HG03196 (cell line): Measurements from ENCODE around the gene RNMT.
"Not testable (repeated sequence)": the region's sequence is repeated elsewhere in the genome, so short reads cannot be mapped to it uniquely, and the experiment has no call there.

ENCODE experiments used
- ATAC-seq: cut with Tn5 transposase; IDR thresholded peaks from one replicate; pipeline ENCODE4 v1.9.1; 2021; ENCODE audit not compliant: unreplicated experiment

Gene RNMT

DNA sequence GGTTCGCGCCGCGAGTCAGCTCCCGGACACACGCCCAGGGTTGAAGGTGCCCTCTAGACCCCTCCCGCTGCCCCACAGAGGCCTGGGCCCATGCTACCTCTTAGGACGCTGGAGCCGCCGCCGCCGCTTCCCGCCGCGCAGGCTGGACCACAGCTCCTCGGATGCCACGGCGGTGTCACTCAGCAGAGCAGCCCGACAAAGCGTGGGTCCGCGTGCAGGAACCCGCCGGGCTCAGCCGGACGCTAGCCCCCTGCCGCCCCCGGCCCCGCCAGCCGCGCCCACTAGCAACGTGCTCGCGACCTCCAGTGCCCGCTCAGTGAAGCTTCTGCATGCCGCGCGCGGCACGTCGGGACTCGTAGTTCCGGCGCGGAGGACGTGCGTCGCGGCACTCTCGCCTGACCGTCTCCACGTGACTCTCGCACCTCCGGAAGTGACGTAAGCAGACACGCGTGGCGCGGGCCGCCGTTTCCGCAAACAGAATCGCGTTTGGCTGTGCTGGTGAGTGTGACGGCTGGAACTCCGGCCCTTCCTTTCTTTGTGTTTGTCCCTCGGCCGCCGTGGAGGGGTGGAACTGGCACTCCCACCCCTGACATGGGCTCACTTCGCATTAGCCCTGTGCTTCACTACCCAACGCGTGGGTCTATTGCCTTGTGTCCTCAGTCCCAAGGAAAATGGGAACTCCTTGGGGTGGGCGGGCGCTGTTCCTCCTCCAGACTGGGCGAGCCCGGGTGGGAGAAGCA lies at the start of gene RNMT, which contains the start of gene FAM210A:
RNMT (plus strand) TSS at position 442 of the 740 bp plus-strand sequence. CDS start 4,845 bp downstream, outside the sequence.
FAM210A (minus strand) TSS at position 327 of the 740 bp plus-strand sequence. CDS start 44,481 bp downstream, outside the sequence.
- peak; percentile 95 for ATAC-seq

GRCh38 chr18:13677350-13677749 lies 49.1 kb upstream of the RNMT start:
- ATAC-seq: not testable (repeated sequence)

DNA sequence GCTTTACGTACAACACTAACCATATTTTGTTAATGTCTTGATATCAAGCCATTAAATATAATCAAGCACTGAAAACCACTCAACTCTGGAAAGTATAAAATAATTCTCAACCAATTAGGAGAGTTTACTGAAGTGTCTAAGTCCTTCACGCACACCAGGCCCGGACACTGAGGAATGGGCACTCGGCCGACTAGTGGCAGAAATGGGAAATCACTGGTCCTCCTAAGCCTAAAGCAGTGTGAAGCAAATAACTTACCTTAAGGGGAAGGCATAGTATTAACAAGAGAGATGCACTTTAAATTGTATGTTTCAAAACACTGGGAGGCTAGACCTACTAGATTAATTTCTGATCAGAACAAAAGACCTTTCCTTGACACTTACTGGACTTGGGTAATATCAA lies 45.9 kb upstream of the RNMT start:
- ATAC-seq: no peak

GRCh38 chr18:13681701-13682100 lies 44.8 kb upstream of the RNMT start:
- ATAC-seq: no peak

DNA sequence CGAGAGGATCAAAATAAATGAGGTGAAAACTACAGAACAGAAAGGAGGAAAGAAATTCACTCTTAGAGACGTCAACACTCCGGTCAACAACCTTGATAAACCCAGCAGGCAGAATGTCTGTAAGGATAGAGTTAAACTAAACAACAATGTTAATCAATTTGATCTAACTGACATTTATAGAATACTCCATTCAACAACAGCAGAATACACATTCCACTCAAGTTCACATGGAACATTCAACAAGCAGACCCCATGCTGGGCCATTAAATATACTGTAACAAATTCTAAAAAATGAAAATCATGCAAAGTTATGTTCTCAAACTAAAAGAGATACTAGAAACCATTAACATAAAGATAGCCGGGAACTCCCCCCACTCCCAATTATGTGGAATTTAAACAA lies 41.9 kb upstream of the RNMT start:
- ATAC-seq: no peak

GRCh38 chr18:13688191-13689136 lies 38.0 kb upstream of the RNMT start:
- ATAC-seq: no peak

DNA sequence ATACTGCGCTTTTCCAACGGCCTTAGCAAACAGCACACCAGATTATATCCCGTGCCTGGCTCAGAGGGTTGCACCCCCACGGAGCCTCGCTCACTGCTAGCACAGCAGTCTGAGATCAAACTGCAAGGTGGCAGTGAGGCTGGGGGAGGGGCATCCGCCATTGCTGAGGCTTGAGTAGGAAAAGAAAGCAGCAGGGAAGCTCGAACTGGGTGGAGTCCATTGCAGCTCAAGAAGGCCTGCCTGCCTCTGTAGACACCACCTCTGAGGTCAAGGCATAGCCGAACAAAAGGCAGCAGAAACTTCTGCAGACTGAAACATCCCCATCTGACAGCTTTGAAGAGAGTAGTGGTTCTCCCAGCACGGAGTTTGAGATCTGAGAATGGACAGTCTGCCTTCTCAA lies 36.4 kb upstream of the RNMT start:
- not testable (repeated sequence) for ATAC-seq

GRCh38 chr18:13695337-13695736 lies 31.1 kb upstream of the RNMT start:
- ATAC-seq: not testable (repeated sequence)

- ATAC-seq: no peak
Measured at GRCh38 chr18:13696961-13697360, 29.5 kb upstream of the RNMT start.

DNA sequence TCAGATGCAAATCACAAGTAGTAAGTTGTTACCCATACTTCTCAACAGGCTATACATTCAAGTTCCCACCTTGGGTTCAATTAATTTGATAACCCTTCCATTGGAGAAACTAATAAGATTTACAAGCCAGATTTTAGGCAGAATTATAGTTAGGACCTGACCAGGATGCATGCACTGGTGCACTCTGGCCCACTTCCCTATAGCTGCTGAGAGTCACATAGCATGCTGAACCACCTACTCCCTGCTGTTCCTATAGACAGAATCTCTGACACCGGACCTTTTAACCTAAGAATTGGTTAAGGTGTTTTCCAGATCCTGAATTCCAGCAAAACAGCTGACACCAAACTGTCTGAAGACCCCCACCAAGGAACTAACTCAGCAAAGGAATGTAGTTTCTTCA lies 26.3 kb upstream of the RNMT start:
- no peak for ATAC-seq

- no peak for ATAC-seq
Measured at GRCh38 chr18:13703899-13704298, 22.6 kb upstream of the RNMT start.

- ATAC-seq: no peak
Measured at GRCh38 chr18:13710414-13710831, 16.1 kb upstream of the RNMT start.

DNA sequence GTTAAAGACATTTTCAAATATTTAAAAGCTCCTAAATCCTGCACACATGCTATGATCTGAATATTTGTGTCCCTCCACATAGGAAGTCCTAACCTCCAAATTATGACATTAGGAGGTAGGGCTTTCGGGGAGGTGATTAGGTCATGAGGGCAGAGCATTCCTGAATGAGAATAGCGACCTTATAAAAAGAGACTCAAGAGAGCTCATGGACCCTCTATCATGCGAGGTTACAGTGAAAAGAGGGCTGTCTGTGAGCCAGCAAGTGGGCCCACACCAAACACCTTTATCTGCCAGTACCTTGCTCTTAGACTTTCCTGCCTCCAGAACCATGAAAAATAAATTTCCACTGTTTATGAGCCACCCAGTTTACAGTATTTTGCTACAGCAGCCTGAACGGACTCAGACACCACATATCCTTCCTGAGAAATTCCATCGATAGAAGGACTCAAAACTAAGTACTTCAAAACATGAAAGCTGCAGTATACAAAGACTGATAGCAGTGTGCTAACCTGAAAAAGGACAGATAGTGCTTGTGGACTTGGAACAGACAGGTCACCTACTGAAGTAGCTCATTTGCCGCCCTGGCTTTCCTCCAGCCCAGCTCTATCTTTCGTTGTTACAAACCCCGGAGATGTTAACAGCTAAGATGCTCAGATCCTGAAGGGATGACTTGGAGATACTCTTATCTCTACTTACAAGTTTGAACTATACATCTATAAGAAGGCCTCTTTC lies 13.9 kb upstream of the RNMT start:
- ATAC-seq: no peak

DNA sequence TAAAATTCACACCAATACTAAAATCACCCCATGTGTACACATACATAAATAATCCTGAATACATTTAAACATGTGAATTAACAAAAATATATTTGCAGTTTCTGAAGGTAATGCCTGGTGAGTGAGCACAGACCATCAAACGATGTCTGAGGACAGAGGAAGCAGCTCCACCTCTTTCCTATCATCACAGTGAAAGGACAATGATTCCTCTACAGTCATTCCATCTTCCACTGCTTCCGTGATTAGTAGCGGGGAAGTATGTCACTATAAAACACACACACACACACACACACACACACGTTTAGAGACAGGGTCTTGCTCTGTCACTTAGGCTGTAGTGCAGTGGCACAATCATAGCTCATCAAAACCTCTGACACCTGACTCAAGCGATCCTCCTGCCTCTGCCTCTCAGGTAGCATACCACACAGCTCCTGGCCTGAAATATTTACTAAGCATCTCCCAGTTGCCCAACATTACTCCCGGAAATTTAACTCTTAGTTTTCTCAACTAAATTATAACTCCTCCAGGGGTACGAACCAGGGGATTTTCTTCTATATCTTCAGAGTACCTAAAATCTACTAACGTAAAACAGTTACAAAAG lies 12.9 kb upstream of the RNMT start:
- no peak for ATAC-seq

DNA sequence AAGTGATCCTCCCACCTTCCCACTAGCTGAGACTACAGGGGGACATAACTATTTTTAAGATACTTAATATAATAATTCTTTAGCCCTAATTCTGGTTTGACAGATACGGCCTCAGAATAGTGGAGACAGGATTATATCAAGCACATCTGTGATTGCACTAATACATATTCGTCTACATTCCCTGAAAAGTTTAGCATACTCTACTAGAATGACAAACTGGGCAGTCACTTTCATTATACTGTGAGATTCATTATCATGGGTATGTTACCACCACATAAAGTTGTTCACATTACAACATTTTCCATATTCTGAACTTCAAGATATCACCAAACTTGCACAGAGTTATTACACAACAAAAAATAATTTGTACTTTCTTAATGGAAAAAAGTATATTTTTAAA lies 11.1 kb upstream of the RNMT start:
- ATAC-seq: no peak

DNA sequence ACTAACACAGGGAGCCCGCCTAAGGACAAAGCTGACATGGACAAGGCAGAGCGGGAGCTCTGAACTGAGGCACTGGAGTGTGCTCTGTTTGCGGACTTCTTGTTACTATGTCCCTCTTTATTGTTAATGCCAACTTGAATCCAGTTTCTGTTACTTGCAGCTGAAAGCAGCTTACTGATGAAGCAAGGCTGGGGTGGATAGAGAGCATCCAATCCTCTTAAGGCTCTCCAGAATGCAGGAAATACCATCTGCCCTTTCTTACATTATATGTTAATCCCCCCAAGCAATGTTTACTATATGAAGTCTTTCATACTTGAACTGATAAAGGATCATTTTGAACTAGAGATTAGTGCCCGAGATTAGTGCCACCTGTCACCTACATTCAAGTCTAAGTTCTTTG lies 9.6 kb upstream of the RNMT start:
- no peak for ATAC-seq

DNA sequence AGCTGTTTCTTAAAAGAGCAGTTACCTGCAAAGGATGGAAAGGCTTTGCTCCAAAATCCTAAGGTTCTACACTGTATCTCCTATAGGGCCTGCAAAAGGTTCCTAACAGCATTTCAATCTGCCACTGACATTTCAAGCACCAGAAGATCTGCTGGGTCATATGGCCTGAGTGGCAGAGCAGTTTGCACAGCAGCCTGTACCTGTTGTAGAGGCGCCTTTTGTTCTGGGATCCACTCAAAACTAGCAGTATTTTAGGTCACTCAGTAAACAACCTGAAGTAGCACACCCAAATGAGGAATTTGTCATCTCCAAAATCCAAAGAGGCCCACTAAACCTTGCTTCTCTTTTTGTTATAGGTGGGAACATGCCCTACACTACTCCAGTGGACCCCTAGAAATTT lies 6.3 kb upstream of the RNMT start:
- ATAC-seq: no peak

DNA sequence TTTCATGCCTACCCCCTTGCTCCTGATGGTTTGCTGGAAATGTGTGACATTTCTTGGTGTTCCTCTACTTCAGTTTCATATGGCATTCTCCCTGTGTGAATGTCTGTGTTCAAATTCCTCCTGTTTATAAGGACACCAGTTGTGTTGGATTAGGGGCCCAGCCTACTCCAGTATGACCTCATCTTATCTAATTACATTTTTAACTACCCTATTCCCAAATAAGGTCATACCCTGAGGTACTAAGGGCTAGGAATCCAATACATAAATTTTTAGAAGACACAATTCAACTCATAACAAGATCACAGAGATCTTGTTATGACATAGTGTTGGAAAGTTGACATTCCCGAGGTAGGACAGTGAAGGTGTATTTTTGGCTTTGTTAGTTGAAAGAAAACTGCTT lies 5.6 kb upstream of the RNMT start:
- no peak for ATAC-seq

- no peak for ATAC-seq
Measured at GRCh38 chr18:13725566-13726231, 774 bp upstream of the RNMT start.

DNA sequence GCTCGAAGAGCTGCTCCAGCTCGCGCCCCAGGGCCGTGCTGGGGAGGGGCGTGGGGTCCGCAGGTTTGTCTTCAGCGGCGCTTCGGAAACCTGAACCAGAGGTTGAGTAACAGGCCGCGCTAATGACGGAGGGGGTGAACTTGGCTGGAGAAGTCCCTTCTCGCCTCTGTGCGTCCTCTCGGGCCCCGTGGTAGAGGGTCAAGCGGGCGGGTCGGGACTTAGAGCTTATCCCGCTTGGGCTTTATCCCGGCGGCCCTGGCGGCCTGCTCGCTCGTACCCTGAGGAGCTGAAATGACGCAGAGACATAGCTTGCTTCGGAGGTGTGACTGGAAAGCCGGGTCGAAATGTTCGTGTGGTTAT lies 479 bp downstream of the RNMT start:
- peak; percentile 10 for ATAC-seq
